MG63 (cell line): ENCODE measurements around the gene STK36. TPM values are rescaled to one million over a fixed set of nuclear protein-coding genes. Genes with fewer than 3 reads are reported as not detected.
A peak's percentile ranks its signal among the peaks of the same experiment; 100 is the strongest.
"Not testable (repeated sequence)": the region's sequence is repeated elsewhere in the genome, so short reads cannot be mapped to it uniquely, and the experiment has no call there.

Experiments used
- DNase-seq: peaks from one replicate; pipeline ENCODE4 v3.0.0-alpha.2; 2020
- H3K27me3 ChIP-seq: fragments of 250-450 bp; sonication (Bioruptor Pico); 2 replicates; pipeline ENCODE4 v1.5.1; 2020; ENCODE audit warnings: mild to moderate bottlenecking, moderate library complexity
- H3K36me3 ChIP-seq: fragments of 250-450 bp; sonication (Bioruptor Pico); 2 replicates; pipeline ENCODE4 v1.5.1; 2020; ENCODE audit warnings: mild to moderate bottlenecking, moderate library complexity
- H3K4me3 ChIP-seq: fragments of 250-450 bp; sonication (Bioruptor Pico); 2 replicates; pipeline ENCODE4 v1.5.1; 2020; ENCODE audit warnings: mild to moderate bottlenecking, moderate library complexity
- H3K9me3 ChIP-seq: fragments of 250-450 bp; sonication (Bioruptor Pico); 2 replicates; pipeline ENCODE4 v1.5.1; 2020; ENCODE audit warnings: mild to moderate bottlenecking, moderate library complexity
- total RNA-seq: library from RNA; depleted of rRNA; stranded (reverse); fragments of >200 nt; shearing (Covaris generic); gene quantifications from 2 replicates; pipeline ENCODE4 v1.2.3, GENCODE V29; 2014; ENCODE audit warnings: low replicate concordance

Gene STK36
- total RNA-seq, 1 experiment from 2014 or later, result 11.8 TPM

DNA sequence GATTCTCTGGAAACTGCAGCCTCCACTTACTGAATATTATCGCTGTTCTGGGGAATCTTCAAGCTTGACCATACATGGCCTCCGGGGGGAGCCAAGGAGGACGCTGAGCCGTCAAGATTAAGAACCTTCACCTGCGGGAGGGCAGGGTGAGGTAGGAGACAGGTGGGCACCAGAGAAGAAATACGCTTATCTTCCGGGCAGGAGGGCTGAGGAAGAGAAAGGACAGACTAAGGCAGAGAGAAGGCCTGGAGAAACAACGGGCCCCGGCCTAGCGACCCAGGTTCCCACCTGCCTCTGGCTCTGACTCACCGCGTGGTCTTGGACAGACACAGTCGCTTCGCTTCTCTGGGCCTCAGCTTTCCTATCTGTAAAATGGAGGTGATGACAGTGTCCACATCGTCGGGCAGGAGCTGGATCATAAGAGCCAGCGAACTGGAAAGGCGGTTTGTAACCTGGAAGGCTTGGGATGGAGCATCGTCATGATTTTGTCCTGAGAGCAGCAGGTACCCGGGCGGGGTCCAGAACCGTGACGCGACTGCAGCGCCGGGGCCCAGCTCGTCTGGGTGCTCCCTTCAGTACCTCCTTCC lies 13.1 kb upstream of the STK36 start:
- no peaks in the 10 kb centered on the region for H3K9me3 ChIP-seq
- H3K36me3 ChIP-seq, result peaks cover 59% of the 10 kb centered on the region
- peak overlapping the region; percentile 70 for H3K4me3 ChIP-seq
- DNase-seq, result peak; percentile 28
- no peaks in the 10 kb centered on the region for H3K27me3 ChIP-seq

- H3K27me3 ChIP-seq, result no peaks in the 10 kb centered on the region
- DNase-seq, result peak; percentile 94
- peak within 1 kb of the TSS; percentile 70 for H3K4me3 ChIP-seq
- H3K36me3 ChIP-seq, result peaks cover 61% of the 10 kb centered on the region
- H3K9me3 ChIP-seq, result no peaks in the 10 kb centered on the region
Measured at GRCh38 chr2:218659258-218659987, 12.5 kb upstream of the STK36 start, which contains the start of the genes BCS1L and ZNF142. BCS1L (plus strand) TSS chr2:218659683; CDS start chr2:218660988, 1,305 bp downstream. ZNF142 (minus strand) TSS chr2:218659623; CDS start chr2:218656429, 3,194 bp downstream.

GRCh38 chr2:218659988-218660358 lies 11.9 kb upstream of the STK36 start:
- H3K9me3 ChIP-seq, result no peaks in the 10 kb centered on the region
- H3K36me3 ChIP-seq, result peaks cover 62% of the 10 kb centered on the region
- H3K27me3 ChIP-seq, result no peaks in the 10 kb centered on the region
- H3K4me3 ChIP-seq, result peak overlapping the region; percentile 70
- DNase-seq, result no peak

GRCh38 chr2:218662377-218662776 lies 9.5 kb upstream of the STK36 start:
- Histone ChIP-seq H3K36me3 (peaks cover 55% of the 10 kb centered on the region), H3K9me3 (no peaks in the 10 kb centered on the region), H3K4me3 (no peak overlapping the region), H3K27me3 (no peaks in the 10 kb centered on the region)
- no peak for DNase-seq

DNA sequence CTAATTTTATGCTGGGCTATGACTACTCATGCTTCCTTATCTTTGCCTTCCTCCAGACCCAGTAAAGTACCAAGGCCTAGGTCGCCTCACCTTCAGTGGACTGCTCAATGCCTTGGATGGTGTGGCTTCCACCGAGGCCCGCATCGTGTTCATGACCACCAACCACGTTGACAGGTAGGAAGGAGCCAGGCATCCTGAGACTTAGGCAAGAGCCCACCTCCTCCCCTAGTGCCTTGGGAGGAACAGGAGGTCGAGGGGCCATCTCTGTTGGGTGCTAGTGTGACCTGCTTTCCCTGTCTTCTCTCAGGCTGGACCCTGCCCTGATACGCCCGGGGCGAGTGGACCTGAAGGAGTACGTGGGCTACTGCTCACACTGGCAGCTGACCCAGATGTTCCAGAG lies 9.1 kb upstream of the STK36 start:
- no peaks in the 10 kb centered on the region for H3K27me3 ChIP-seq
- no peak for DNase-seq
- no peaks in the 10 kb centered on the region for H3K9me3 ChIP-seq
- no peak overlapping the region for H3K4me3 ChIP-seq
- H3K36me3 ChIP-seq, result peaks cover 55% of the 10 kb centered on the region

GRCh38 chr2:218663901-218664300 lies 8.0 kb upstream of the STK36 start:
- DNase-seq, result no peak
- Histone ChIP-seq H3K27me3 (no peaks in the 10 kb centered on the region), H3K4me3 (no peak overlapping the region), H3K36me3 (peaks cover 56% of the 10 kb centered on the region), H3K9me3 (no peaks in the 10 kb centered on the region)

DNA sequence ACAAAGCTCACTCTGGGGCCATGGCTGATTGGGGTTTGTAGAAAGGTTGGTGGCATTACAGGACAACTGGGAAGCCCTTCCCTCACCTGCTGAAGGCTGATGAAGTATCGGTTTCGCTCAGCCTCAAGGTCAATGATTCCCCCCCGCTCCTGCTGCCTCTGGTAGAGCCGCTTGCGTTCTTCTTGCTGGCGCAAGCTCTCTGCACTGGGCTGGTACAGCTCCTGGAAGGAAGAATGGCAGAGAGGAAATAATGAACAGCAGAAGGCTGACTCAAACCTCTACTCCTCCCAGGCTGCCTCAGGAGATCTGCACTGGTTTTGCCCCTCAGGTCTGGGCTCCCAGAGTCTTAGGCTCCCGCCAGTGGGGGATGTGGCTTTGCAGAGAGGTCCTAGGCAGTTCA lies 7.2 kb upstream of the STK36 start:
- no peaks in the 10 kb centered on the region for H3K27me3 ChIP-seq
- no peaks in the 10 kb centered on the region for H3K9me3 ChIP-seq
- peaks cover 64% of the 10 kb centered on the region for H3K36me3 ChIP-seq
- DNase-seq, result no peak
- no peak overlapping the region for H3K4me3 ChIP-seq

DNA sequence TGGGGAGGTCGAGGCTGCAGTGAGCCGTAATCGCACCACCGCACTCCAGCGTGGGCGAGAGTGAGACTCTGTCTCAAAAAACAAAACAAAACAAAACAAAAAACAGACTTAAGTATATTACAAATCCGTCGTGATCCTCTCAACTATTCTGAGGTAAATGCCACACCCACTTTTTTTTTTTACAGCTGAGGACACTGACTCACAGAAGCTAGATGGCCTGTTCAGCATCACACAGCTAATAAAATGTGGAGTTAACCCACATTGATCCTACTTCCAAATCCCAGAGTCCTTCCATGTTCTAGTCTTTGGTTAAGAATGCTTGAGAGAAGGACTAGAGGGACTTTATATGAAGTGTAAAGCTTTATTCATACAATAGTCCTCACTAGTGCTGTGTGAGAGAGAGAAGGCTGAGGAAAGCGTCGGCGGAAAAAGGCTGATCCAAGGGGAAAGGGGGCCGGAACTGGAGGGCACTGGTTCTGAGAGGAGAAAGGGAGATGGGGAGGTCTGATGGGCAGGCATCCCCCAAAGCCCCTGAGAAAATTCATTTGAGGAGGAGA lies 711 bp upstream of the STK36 start:
- DNase-seq, result no peak
- Histone ChIP-seq H3K9me3 (no peaks in the 10 kb centered on the region), H3K27me3 (no peaks in the 10 kb centered on the region), H3K36me3 (peaks cover 35% of the 10 kb centered on the region), H3K4me3 (peak overlapping the region; percentile 94)

DNA sequence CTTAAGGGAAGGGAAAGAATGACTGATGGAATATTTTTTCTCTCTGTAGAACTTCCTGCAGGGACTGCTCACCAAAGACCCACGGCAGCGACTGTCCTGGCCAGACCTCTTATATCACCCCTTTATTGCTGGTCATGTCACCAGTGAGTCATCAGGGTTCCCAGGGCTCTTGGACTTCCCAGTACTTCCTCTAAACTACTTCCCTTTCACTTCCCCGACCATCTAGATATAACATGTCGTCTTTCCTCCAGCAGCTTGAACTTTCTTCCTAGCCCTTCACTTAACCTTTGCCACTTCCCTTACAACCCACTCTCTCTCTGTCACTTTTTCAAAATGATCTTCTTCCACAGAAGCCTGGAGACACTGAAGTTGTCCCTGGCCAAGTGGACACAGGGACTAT lies 7.2 kb downstream of the STK36 start:
- no peak overlapping the region for H3K4me3 ChIP-seq
- DNase-seq, result peak; percentile 17
- H3K9me3 ChIP-seq, result no peaks in the 10 kb centered on the region
- no peaks in the 10 kb centered on the region for H3K27me3 ChIP-seq
- H3K36me3 ChIP-seq, result peaks cover 18% of the 10 kb centered on the region

DNA sequence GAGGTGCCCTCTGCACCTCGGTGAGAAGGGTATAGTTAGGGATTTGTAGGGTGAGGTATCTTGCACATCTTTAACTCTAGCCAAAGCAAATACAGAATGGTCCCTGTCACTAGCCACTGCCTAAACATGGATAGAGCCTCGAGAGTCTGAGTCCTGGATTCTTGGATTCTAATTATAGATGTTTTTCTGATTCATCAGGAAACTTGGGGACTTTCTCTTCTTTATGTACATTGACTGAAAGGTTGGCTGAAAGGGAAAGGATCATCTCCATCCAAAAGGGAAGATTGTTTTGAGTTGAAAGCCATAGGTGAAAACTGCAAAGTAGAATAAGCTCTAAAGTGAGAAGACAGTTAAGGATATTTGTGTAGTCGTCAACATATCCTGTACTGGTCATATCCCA lies 8.2 kb downstream of the STK36 start:
- H3K9me3 ChIP-seq, result no peaks in the 10 kb centered on the region
- peaks cover 18% of the 10 kb centered on the region for H3K36me3 ChIP-seq
- no peak for DNase-seq
- no peak overlapping the region for H3K4me3 ChIP-seq
- H3K27me3 ChIP-seq, result no peaks in the 10 kb centered on the region

GRCh38 chr2:218687400-218688060 lies 15.6 kb downstream of the STK36 start:
- peaks cover 34% of the 10 kb centered on the region for H3K36me3 ChIP-seq
- not testable (repeated sequence) for H3K27me3 ChIP-seq, H3K4me3 ChIP-seq, H3K9me3 ChIP-seq
- DNase-seq, result peak; percentile 72

GRCh38 chr2:218691234-218691633 lies 19.3 kb downstream of the STK36 start:
- H3K4me3 ChIP-seq, result no peak overlapping the region
- H3K36me3 ChIP-seq, result peaks cover 51% of the 10 kb centered on the region
- peak; percentile 68 for DNase-seq
- no peaks in the 10 kb centered on the region for H3K9me3 ChIP-seq
- no peaks in the 10 kb centered on the region for H3K27me3 ChIP-seq

DNA sequence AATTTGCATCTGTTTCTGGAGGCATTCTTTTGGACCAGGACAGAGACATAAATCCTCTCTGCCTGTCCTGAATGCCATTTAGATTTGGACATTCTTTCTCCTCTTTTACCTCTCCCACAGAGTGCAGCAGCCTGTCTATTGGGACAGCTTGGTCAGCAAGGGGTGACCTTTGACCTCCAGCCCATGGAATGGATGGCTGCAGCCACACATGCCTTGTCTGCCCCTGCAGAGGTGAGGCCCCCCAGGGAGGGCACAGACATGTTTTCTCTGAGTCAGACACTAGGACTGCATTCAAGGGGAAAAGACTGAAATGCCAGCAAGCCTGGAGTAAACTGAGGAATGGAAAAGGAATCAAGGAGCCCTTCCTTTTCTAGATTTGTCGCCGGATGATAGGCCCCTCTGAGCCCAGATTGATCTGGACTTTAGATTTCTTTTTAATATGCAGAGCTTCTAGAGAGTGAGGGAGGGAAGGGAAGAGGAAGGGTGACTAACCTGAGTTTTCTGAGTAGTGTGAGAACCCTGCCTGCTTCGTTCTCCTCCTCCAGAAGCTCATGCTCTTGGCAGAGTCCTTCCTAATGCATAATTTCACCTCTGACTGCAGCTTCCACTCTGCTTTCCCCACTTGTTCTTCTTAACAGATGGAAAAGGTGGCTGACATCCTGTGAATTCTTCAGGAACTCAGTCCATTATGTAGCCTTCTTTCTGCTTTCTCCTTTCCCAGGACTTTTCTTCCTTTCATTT lies 22.7 kb downstream of the STK36 start:
- H3K36me3 ChIP-seq, result peaks cover 36% of the 10 kb centered on the region
- H3K9me3 ChIP-seq, result no peaks in the 10 kb centered on the region
- DNase-seq, result no peak
- no peaks in the 10 kb centered on the region for H3K27me3 ChIP-seq
- H3K4me3 ChIP-seq, result no peak overlapping the region

GRCh38 chr2:218698885-218699284 lies 27.0 kb downstream of the STK36 start:
- Histone ChIP-seq H3K36me3 (peaks cover 6% of the 10 kb centered on the region; the same call in 1 of the 2 replicates), H3K9me3 (no peaks in the 10 kb centered on the region), H3K27me3 (no peaks in the 10 kb centered on the region), H3K4me3 (no peak overlapping the region)
- DNase-seq, result no peak

DNA sequence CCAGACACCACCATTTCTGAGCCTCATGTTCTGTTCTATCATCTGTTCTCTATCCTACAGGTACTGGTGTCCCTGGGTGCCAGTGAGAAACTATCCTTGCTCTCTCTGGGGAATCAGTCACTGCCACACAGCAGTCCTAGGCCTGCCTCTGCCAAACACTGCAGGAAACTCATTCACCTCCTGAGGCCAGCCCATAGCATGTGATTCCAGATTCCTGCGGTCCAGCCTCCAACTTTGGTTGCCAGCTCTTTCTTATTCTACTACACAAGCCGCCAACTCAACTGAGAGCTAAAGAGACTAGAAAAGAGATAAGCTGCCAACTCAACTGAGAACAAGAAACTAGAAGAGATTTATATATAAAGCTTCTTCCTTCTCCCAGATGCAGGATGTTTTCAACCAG lies 29.9 kb downstream of the STK36 start:
- H3K27me3 ChIP-seq, result no peaks in the 10 kb centered on the region
- DNase-seq, result no peak
- H3K4me3 ChIP-seq, result no peak overlapping the region
- no peaks in the 10 kb centered on the region for H3K36me3 ChIP-seq
- no peaks in the 10 kb centered on the region for H3K9me3 ChIP-seq

- DNase-seq, result no peak
- Histone ChIP-seq H3K27me3 (no peaks in the 10 kb centered on the region), H3K4me3 (no peak overlapping the region), H3K9me3 (no peaks in the 10 kb centered on the region), H3K36me3 (no peaks in the 10 kb centered on the region)
Measured at GRCh38 chr2:218703341-218703740, 31.5 kb downstream of the STK36 start.

GRCh38 chr2:218708086-218708485 lies 36.2 kb downstream of the STK36 start:
- no peak for DNase-seq
- H3K9me3 ChIP-seq, result no peaks in the 10 kb centered on the region
- H3K36me3 ChIP-seq, result peaks cover 4% of the 10 kb centered on the region; the same call in 1 of the 2 replicates
- no peak overlapping the region for H3K4me3 ChIP-seq
- H3K27me3 ChIP-seq, result no peaks in the 10 kb centered on the region
